ENCODE data around the gene B3GALT4. TPM values are rescaled to one million over a fixed set of nuclear protein-coding genes. Genes with fewer than 3 reads are reported as not detected.
A peak's percentile ranks its signal among the peaks of the same experiment; 100 is the strongest.

The B3GALT4 gene
- total and polyA plus RNA-seq, 2 of the 13 experiments (the other 11 are each of a cell fraction or from before 2014, with no cell fraction given): 0.04 to 0.27 TPM

DNA sequence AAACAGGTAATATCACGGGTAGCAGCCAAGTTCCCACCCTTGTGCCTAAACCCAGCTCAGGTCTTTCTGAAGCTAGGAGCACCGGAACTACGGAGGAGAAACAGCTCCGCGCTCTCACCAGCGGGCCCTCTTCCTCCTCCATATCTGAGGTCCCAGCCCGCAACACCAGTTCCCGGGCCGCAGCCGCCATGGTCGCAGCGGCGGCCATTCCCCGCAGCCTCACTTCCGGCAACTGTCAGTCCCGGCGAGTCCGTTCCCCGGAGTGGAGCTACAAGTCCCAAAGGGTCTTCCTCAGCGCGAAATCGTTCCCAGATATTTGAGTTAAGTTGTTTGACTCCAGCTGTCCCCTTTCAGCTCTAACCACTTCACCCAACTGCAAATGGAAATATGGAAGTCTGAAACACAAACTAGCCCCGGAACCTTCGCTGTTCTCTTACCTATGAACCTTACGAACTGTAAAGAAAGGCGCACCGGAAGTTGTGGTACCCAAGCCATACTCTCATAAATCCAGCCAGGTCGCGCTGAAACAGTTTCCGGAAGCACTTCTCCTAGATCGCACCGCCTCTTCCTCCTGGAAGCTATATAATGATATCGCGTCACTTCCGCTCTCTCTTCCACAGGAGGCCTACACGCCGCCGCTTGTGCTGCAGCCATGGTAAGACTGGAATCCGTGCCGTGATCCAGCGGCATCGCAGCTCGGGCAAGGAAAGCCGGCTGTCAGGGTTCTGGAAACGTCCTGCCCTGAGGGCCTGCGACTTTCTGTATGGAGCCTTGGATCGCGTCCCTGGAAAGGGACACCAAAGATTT is 5.3 kb upstream of the B3GALT4 start, which contains the start of the genes RPS18 and VPS52 (continued):
- TF ChIP-seq FOXK2 (IDR thresholded peaks at IDR 0.05) (peak; percentile 96), ARNTL (CRISPR knock-in tag; IDR thresholded peaks at IDR 0.05) (no peak; the same call in none of the 2 replicates), SALL2 (CRISPR knock-in tag; IDR thresholded peaks at IDR 0.05) (peak; percentile 88; the same call in 1 of the 2 replicates), MZF1 (CRISPR knock-in tag; IDR thresholded peaks at IDR 0.05; ENCODE audit: borderline replicate concordance) (no peak), NCOA2 (CRISPR knock-in tag; IDR thresholded peaks at IDR 0.05) (peak; percentile 61), SNAI1 (CRISPR knock-in tag; IDR thresholded peaks at IDR 0.05; ENCODE audit: borderline replicate concordance) (peak; percentile 56; the same call in 1 of the 2 replicates), HHEX (CRISPR knock-in tag; IDR thresholded peaks at IDR 0.05) (0 out of 2 replicates have a peak, but pooled peaks have one; percentile 20), TARDBP (CRISPR knock-in tag; IDR thresholded peaks at IDR 0.05) (peak; percentile 97), ATAD3A (CRISPR knock-in tag; IDR thresholded peaks at IDR 0.05) (peak; percentile 86), ATF7 (IDR thresholded peaks at IDR 0.05) (no peak), ATF7 (CRISPR knock-in tag; IDR thresholded peaks at IDR 0.05) (no peak), SMARCC2 (IDR thresholded peaks at IDR 0.05) (no peak), ETV5 (CRISPR knock-in tag; IDR thresholded peaks at IDR 0.05; ENCODE audit: borderline replicate concordance) (peak; percentile 71), ZNF292 (CRISPR knock-in tag; IDR thresholded peaks at IDR 0.05; ENCODE audit: borderline replicate concordance, low read depth) (0 out of 2 replicates have a peak, but pooled peaks have one; percentile 13), ZNF605 (CRISPR knock-in tag; IDR thresholded peaks at IDR 0.05) (peak; percentile 96), ZNF772 (CRISPR knock-in tag; IDR thresholded peaks at IDR 0.05) (peak; percentile 66), HNRNPH1 (optimal IDR thresholded peaks at IDR 0.05; ENCODE audit: low read depth, low read length) (no peak), ZNF274 (CRISPR knock-in tag; IDR thresholded peaks at IDR 0.05) (peak; percentile 93), ZNF839 (CRISPR knock-in tag; IDR thresholded peaks at IDR 0.05; ENCODE audit: borderline replicate concordance) (peak; percentile 89; the same call in 1 of the 2 replicates), NFE2L1 (CRISPR knock-in tag; IDR thresholded peaks at IDR 0.05; ENCODE audit: borderline replicate concordance) (no peak)
- TF ChIP-seq, protein P1, sequence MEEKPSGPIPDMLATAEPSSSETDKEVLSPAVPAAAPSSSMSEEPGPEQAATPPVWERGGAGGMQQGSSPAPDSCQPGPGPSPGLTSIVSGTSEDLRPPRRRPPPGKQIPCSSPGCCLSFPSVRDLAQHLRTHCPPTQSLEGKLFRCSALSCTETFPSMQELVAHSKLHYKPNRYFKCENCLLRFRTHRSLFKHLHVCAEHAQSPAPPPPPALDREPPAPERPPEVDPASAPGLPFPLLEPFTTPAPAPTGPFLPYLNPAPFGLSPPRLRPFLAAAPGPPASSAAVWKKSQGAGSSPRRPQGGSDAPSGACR (CRISPR knock-in tag; IDR thresholded peaks at IDR 0.05): peak; percentile 16; the same call in 1 of the 2 replicates
- TF ChIP-seq, protein P2, sequence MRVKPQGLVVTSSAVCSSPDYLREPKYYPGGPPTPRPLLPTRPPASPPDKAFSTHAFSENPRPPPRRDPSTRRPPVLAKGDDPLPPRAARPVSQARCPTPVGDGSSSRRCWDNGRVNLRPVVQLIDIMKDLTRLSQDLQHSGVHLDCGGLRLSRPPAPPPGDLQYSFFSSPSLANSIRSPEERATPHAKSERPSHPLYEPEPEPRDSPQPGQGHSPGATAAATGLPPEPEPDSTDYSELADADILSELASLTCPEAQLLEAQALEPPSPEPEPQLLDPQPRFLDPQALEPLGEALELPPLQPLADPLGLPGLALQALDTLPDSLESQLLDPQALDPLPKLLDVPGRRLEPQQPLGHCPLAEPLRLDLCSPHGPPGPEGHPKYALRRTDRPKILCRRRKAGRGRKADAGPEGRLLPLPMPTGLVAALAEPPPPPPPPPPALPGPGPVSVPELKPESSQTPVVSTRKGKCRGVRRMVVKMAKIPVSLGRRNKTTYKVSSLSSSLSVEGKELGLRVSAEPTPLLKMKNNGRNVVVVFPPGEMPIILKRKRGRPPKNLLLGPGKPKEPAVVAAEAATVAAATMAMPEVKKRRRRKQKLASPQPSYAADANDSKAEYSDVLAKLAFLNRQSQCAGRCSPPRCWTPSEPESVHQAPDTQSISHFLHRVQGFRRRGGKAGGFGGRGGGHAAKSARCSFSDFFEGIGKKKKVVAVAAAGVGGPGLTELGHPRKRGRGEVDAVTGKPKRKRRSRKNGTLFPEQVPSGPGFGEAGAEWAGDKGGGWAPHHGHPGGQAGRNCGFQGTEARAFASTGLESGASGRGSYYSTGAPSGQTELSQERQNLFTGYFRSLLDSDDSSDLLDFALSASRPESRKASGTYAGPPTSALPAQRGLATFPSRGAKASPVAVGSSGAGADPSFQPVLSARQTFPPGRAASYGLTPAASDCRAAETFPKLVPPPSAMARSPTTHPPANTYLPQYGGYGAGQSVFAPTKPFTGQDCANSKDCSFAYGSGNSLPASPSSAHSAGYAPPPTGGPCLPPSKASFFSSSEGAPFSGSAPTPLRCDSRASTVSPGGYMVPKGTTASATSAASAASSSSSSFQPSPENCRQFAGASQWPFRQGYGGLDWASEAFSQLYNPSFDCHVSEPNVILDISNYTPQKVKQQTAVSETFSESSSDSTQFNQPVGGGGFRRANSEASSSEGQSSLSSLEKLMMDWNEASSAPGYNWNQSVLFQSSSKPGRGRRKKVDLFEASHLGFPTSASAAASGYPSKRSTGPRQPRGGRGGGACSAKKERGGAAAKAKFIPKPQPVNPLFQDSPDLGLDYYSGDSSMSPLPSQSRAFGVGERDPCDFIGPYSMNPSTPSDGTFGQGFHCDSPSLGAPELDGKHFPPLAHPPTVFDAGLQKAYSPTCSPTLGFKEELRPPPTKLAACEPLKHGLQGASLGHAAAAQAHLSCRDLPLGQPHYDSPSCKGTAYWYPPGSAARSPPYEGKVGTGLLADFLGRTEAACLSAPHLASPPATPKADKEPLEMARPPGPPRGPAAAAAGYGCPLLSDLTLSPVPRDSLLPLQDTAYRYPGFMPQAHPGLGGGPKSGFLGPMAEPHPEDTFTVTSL (CRISPR knock-in tag; IDR thresholded peaks at IDR 0.05; ENCODE audit: borderline replicate concordance): peak; percentile 16; the same call in 1 of the 2 replicates
